GM13977 (cell line): ENCODE results near the gene INPPL1.

Source experiments
- DNase-seq: peaks from one replicate; pipeline ENCODE4 v3.0.0; 2012; ENCODE audit warnings: low spot score
- in situ Hi-C: fragments of 300-500 bp; cut with MboI; formaldehyde crosslinking; loops from one replicate; pipeline ENCODE4 v1.12.0; 2022; ENCODE audit warnings: low sequenced_read_pairs, low pct_unique_long_range_greater_than_20kb, mixed read lengths, inconsistent platforms; ENCODE audit not compliant: unreplicated experiment
- TF ChIP-seq, protein P1 (sequence below): IDR thresholded peaks from 2 replicates; pipeline ENCODE4 v1.5.1; 2012; ENCODE audit warnings: mild to moderate bottlenecking, control low read depth; ENCODE audit not compliant: insufficient read depth; ENCODE audit errors: extremely low read depth, missing control alignments

INPPL1 gene

DNA sequence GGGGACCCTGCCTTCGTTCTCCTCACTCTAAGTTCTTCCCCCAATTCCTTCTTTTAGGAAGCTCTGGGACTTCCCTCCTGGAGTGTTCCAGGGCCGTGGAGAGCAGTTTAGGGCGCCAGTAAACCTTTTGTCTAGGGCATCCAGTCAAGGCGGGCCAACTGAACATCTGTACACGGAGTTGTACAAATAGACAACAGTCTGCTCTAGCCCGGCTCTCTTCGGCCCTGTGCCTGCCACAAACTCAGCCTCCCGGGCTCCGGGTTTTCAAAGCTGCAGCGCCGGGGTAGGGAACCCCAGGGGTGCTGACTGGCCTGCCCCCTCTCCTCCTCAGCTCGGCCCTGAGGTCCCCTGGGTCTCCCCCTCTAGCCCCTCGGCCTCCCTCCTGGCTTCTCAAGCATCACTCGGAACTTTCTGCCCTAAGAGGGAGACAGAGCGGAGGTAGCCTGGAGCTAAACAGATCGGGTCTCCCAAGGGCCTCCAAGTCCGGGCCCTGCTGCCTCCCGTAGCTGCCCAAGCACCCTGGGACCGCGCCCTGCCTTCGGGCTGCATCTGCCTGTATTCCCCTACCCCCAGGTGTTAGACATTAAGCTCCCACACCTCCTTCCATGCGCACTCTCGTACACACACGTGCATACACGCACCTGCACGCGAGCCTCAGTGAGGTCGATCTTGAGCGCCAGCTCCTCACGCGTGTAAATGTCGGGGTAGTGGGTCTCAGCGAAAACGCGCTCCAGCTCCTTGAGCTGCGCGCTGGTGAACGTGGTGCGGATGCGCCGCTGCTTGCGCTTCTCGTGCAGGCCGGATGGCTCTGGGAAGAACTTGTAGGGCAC lies 16.1 kb downstream of the INPPL1 start:
- DNase-seq: peak; percentile 67
- in situ Hi-C loops: no loop called here
- TF ChIP-seq, protein P1, sequence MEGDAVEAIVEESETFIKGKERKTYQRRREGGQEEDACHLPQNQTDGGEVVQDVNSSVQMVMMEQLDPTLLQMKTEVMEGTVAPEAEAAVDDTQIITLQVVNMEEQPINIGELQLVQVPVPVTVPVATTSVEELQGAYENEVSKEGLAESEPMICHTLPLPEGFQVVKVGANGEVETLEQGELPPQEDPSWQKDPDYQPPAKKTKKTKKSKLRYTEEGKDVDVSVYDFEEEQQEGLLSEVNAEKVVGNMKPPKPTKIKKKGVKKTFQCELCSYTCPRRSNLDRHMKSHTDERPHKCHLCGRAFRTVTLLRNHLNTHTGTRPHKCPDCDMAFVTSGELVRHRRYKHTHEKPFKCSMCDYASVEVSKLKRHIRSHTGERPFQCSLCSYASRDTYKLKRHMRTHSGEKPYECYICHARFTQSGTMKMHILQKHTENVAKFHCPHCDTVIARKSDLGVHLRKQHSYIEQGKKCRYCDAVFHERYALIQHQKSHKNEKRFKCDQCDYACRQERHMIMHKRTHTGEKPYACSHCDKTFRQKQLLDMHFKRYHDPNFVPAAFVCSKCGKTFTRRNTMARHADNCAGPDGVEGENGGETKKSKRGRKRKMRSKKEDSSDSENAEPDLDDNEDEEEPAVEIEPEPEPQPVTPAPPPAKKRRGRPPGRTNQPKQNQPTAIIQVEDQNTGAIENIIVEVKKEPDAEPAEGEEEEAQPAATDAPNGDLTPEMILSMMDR: no peak

DNA sequence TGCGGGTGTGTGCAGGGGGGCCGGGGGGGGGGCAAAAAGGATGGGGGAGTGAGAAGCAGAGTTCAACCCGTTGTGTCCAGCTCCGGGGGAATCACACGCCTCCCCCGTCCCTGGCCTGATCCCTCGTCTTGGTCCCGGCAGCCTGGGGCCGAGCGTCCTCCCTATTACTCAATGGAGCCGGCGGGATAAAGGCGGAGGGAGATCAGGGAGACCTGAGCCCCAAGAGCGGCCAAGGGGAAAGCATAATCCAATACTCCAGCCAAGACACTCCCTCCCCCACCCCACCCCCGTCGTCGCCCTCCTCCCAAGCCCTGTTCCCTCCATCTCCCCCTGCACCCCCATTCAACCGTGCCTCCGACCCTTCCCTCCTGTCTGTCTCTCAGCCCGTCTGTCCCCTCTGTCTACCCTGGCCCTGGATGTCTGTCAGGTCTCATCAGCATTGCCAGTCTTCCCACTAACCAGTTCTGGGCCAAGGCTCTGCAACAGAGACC lies 16.8 kb downstream of the INPPL1 start:
- in situ Hi-C loops: no loop called here
- DNase-seq: peak; percentile 45
- TF ChIP-seq, protein P1: no peak

DNA sequence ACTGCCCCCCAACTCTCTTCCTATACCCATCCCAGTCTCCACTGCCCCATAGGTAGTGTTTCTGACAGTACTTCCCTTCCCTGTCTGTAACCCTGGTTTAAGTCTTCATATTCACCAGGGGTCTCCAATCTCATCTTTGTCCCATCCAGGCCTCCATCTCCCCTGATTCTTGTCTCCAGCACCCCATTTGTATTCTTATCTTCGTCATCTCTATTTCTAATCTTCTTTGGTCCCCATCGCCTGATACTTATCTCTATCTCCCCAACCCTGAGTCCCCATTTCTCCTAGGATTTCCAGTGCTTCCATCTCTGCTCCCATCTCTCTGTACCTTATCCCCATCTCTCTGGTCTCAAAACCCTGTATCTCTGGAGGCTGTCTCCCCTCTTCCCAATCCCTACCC lies 17.6 kb downstream of the INPPL1 start:
- DNase-seq: peak; percentile 33
- TF ChIP-seq, protein P1: no peak
- in situ Hi-C loops: no loop called here

DNA sequence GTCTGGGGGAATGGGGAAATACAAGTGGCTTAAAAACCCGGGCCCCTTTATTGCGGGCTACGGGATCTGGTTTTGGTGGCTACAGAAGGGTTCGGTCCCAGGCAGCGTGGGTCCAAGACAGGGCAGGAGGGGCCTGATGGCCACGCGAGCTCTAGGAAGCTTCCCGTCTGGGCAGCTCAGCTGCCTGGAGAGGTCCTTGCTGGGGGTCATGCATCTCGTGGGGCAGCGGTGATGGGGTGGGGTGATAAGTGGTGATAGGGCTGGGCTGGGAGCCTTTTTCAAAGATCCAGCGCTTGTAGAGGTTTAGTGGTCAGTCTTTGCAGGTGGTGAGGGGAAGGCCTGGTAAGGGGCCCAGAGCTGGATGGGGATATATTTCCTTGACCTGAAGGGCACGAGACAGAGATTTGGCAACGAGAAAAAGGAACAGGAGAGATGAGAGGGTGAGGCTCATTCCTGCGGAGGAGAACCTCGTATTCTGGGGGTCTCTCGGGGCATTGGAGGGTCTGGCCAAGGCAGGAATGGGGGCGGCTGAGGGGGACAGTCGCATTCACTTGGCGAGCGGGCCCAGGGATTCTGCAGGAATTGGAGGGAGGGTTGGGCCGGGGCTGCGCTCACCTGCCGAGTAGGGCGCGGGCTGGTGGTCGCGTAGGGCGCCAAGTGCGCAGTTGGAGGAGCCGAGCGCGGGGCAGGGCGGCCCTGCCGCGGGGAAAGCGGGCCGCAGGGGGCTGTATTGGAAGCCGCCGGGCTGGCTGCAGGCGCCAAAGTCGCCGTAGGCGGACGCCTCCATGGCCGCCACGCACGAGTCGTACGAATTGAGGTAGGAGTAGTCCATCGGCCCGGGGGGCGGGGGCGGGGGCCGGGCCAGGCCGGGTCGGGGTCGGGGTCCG lies 18.8 kb downstream of the INPPL1 start:
- in situ Hi-C loops: no loop called here
- DNase-seq: peak; percentile 36
- TF ChIP-seq, protein P1: no peak

DNA sequence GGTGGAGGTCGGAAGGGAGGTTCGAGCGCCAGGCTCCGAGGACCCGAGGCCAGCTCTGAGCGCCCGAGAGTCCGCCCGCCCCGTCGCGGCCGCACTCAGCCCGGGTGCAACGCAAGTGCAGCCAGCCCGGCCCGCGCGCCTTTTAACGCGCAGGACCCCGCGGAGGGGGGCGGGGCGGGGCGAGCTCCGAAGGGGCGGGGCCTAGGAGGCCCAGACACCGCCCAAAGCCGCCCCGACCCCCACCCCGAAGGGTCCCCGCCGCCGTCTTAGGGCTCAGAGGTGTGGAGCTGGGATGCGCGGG lies 19.4 kb downstream of the INPPL1 start, which contains the start of gene PHOX2A:
PHOX2A (minus strand) TSS at position 117 of the 301 bp plus-strand sequence. CDS start 172 bp downstream, outside the sequence.
- TF ChIP-seq, protein P1: no peak
- DNase-seq: no peak
- in situ Hi-C loops: no loop called here

DNA sequence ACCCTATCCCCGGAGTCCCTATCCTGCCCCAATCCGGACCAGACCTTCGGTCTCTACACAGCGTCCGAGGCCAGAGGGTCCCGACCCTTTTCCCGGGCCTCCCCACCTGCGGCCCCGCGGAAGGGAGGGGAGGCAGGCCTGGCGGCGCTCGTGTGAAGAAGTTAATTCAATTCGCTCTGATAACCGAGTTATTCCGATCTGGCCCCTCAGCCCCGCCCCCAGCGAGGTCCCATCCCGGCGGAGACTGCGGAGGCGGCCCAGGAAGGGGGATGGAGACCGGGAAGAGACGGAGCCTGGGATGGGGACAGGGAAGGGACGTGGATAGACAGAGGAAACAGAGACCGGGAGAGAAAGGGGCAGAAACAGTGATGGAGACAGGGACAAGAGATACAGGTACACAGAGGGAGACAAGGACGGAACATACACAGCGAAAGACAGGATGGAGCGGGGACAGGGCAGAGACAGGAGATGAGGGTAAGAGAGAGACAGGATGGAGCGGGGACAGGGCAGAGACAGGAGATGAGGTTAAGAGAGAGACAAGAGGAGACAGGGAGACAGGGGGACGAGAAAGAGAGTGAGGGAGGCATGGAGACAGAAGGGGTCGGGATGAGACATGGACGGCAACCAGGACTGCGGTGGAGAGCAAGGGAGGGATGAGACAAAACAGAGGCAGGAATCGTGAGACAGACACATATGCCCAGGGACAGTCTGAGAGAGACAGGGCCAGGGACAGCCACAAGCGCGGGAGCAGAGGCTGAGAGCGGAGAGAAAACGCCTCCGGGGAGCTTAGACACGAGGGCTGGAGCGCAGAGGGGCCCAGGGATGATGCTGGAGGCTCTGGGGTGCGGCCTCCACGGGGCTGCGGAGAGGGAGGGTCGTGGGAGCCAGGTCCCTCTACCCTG lies 20.0 kb downstream of the INPPL1 start:
- in situ Hi-C loops: no loop called here
- DNase-seq: peak; percentile 43
- TF ChIP-seq, protein P1: no peak
